ENCODE data around the gene NPR2. TPM values are rescaled to one million over a fixed set of nuclear protein-coding genes. Genes with fewer than 3 reads are reported as not detected.

The NPR2 gene
- total RNA-seq, 1 experiment from 2014 or later: 10.1 TPM

DNA sequence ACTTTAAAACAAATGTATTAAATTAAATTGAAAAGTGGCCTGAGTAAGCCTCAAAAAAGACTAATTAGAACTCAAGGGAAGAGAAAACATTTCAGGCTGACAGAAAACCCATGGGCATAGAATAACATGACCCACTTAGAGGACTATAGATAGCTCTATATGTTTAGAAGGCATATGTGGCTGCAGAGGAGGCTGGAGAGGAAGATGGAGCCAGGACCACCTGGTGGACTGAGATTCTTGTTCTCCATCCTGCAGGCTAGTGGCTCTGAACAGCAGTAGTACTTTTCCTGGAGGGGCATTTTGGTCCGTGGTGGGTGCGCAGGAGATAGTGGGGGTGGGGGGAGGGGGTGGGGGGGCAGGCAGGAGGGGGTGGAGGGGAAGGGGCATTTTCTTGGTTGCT is 10.3 kb upstream of the NPR2 start:
- peaks cover 15% of the 10 kb centered on the region for H3K36me3 Mint-ChIP-seq
- H3K27ac Mint-ChIP-seq: no peak overlapping the region
- H3K9me3 Mint-ChIP-seq: peaks cover 5% of the 10 kb centered on the region

More for the DNA sequence above, 10.3 kb upstream of the NPR2 start:
- CTCF ChIA-PET: interaction anchor here (0.7 to 2.8 kb wide), 2 partner anchors 9 to 18 kb away, joined by 3 to 11 read pairs; no protein-coding TSS in a partner anchor
- no peak for TF ChIP-seq KAT7 (CRISPR knock-in tag; IDR thresholded peaks at IDR 0.05; ENCODE audit: borderline replicate concordance)
- no peak for TF ChIP-seq NFATC4 (CRISPR knock-in tag; IDR thresholded peaks at IDR 0.05)
- TF ChIP-seq ATF2 (CRISPR knock-in tag; IDR thresholded peaks at IDR 0.05; ENCODE audit: borderline replicate concordance, low read depth): no peak
- TF ChIP-seq E2F5 (CRISPR knock-in tag; IDR thresholded peaks at IDR 0.05): no peak
- no peak for TF ChIP-seq SMAD3 (CRISPR knock-in tag; IDR thresholded peaks at IDR 0.05; ENCODE audit: borderline replicate concordance)
- TF ChIP-seq TCF7 (CRISPR knock-in tag; IDR thresholded peaks at IDR 0.05; ENCODE audit: low read depth): no peak
- no peak for TF ChIP-seq ARID4B (CRISPR knock-in tag; IDR thresholded peaks at IDR 0.05; ENCODE audit: borderline replicate concordance)
- TF ChIP-seq ETV6 (CRISPR knock-in tag; IDR thresholded peaks at IDR 0.05): no peak
- TF ChIP-seq E2F4 (CRISPR knock-in tag; IDR thresholded peaks at IDR 0.05; ENCODE audit: borderline replicate concordance, low read depth): no peak
- no peak for TF ChIP-seq ZSCAN18 (CRISPR knock-in tag; IDR thresholded peaks at IDR 0.05)
- POLR2A ChIA-PET: no interaction called here
- DNase-seq (ENCODE audit: low spot score) (no peak), ATAC-seq (no peak)
- H3K4me1 Mint-ChIP-seq: peaks cover 2% of the 10 kb centered on the region
- no peaks in the 10 kb centered on the region for H3K27me3 Mint-ChIP-seq (ENCODE audit: low read depth)
- no peak overlapping the region for H3K4me3 Mint-ChIP-seq

Data from WTC11 (cell line).